BLaER1 treated with 17β-estradiol and CSF1 and Interleukin-3, amounts not matched to agents 10 nM and 100 nM (cell line): Measurements from ENCODE around the gene TMEM127.

Experiments used
- H3K27ac ChIP-seq, 11 experiments: shearing (Covaris generic); formaldehyde crosslinking; 2 replicates each; pipeline ENCODE4 v1.8.1; 2022
- H3K27me3 ChIP-seq, 11 experiments: shearing (Covaris generic); formaldehyde crosslinking; 2 replicates each; pipeline ENCODE4 v1.8.1; 2022
- H3K36me3 ChIP-seq, 11 experiments: shearing (Covaris generic); formaldehyde crosslinking; 2 replicates each; pipeline ENCODE4 v1.8.1; 2022
- H3K4me1 ChIP-seq, 10 experiments: shearing (Covaris generic); formaldehyde crosslinking; 2 replicates each; pipeline ENCODE4 v1.8.1; 2022
- H3K4me2 ChIP-seq, 11 experiments: shearing (Covaris generic); formaldehyde crosslinking; 2 replicates each; pipeline ENCODE4 v1.8.1; 2022
- H3K4me3 ChIP-seq, 10 experiments: shearing (Covaris generic); formaldehyde crosslinking; 2 replicates each; pipeline ENCODE4 v1.8.1; 2022
- H3K9ac ChIP-seq, 11 experiments: shearing (Covaris generic); formaldehyde crosslinking; 2 replicates each; pipeline ENCODE4 v1.8.1; 2022
- H3K9me3 ChIP-seq, 11 experiments: shearing (Covaris generic); formaldehyde crosslinking; replicated peaks in 1 of 11; 2 replicates each; pipeline ENCODE4 v1.8.1; 2022
- H4K20me1 ChIP-seq, 11 experiments: shearing (Covaris generic); formaldehyde crosslinking; 2 replicates each; pipeline ENCODE4 v1.8.1; 2022
- Cebpa-rat ChIP-seq, 11 experiments: shearing (Covaris generic); IDR thresholded peaks; 2 replicates each; pipeline ENCODE4 v1.8.1; 2022

TMEM127 gene

DNA sequence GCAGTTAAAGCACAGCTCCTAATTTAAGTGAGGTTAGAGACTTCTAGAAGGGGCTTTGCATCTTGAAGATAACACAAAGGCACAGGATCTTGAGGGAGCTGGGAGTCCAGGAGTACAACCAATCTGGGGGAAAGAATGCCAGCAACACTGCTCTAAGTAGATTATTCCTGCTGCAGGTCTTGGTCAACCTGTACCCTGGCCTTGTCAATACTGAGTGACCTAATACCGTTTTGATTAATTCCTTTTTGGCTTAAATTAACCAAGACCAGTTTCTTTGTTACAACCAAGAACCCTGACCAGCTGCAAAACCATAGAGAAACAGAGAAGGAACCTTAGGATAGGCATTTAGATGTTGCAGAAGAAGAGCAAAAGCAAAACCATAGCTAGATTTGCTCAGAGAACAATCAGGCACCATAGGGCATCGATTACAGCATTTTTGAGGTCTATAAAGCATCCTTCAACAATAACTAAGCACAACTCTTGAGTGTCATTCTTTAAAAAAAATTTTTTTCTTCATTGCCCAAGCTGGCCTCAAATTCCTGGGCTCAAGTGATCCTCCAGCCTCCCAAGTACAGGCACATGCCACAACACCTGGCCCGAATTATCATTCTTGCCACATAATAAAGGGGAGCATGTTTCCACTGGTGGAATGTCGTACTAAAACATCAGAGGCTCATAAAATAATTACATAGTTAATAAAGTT is 63.5 kb downstream of the TMEM127 start:
- no peak overlapping the region for H3K4me3 ChIP-seq
- H3K9ac ChIP-seq, result peak overlapping the region in 2 of 11 experiments; percentile 16 to 35; a peak in 1 of 22 replicates
- H3K4me2 ChIP-seq, result peak overlapping the region in 8 of 11 experiments; percentile 61 to 98 (median 94); a peak in 9 of 22 replicates

DNA sequence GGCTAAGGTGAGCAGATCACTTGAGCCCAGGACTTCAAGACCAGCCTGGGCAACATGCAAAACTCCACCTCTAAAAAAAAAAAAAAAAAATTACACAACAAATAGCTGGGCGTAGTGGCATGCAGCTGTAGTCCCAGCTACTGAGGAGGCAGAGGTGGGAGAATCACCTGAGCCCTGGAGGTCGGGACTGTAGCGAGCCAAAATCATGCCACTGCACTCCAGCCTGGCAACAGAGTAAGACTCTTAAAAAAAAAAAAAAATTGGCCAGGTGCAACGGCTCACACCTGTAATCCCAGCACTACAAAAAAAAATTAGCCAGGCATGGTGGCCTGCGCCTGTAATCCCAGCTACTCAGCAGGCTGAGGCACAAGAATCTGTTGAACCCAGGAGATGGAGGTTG is 64.5 kb downstream of the TMEM127 start:
- peaks cover 98 to 100% (median 100%) of the 10 kb centered on the region in 11 experiments; a peak in 21 of 22 replicates for H4K20me1 ChIP-seq
- H3K9me3 ChIP-seq, result no peaks in the 10 kb centered on the region
- H3K4me1 ChIP-seq, result peaks cover 43 to 90% (median 48%) of the 10 kb centered on the region in 10 experiments

More for the DNA sequence above, 63.5 kb downstream of the TMEM127 start:
- Histone ChIP-seq H3K27me3 (no peaks in the 10 kb centered on the region), H3K27ac (no peak overlapping the region), H3K36me3 (peaks cover 0 to 56% (median 27%) of the 10 kb centered on the region in 11 experiments; a peak in 14 of 22 replicates), H3K9me3 (no peaks in the 10 kb centered on the region), H3K4me1 (peaks cover 52 to 100% (median 56%) of the 10 kb centered on the region in 10 experiments), H4K20me1 (peaks cover 97 to 100% (median 100%) of the 10 kb centered on the region in 11 experiments; a peak in 21 of 22 replicates)
- TF ChIP-seq Cebpa-rat (IDR thresholded peaks at IDR 0.05), result no peak

DNA sequence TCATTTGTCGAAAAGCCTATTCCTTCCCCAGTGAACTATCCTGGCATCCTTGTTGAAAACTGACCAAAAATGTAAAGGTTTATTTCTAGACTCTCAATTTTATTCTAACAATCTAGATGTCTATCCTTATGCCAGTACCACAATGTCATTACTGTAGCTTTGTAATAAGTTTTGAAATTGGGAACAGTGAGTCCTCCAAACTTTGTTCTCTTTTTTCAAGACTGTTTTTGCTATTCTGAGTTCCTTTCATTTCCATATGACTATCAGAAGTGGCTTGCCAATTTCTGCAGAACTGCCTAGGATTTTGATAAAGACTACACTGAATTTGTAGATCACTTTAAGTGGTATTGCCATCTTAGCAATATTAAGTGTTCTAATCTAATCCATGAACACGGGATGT is 66.9 kb downstream of the TMEM127 start:
- Histone ChIP-seq H3K4me1 (peaks cover 19 to 66% (median 25%) of the 10 kb centered on the region in 10 experiments), H4K20me1 (peaks cover 96 to 100% (median 100%) of the 10 kb centered on the region in 11 experiments; a peak in 21 of 22 replicates), H3K4me2 (peak overlapping the region in 3 of 11 experiments; percentile 60 to 75 (median 70); a peak in 5 of 22 replicates), H3K4me3 (no peak overlapping the region), H3K9me3 (no peaks in the 10 kb centered on the region), H3K27me3 (no peaks in the 10 kb centered on the region), H3K27ac (0 out of 22 replicates have a peak overlapping the region, but pooled peaks of 1 of the 11 experiments have one; percentile 8), H3K9ac (no peak overlapping the region), H3K36me3 (peaks cover 16 to 86% (median 49%) of the 10 kb centered on the region in 11 experiments)
- TF ChIP-seq Cebpa-rat (IDR thresholded peaks at IDR 0.05), result no peak

More for the DNA sequence above, 64.5 kb downstream of the TMEM127 start:
- Histone ChIP-seq H3K4me3 (no peak overlapping the region), H3K9ac (peak overlapping the region in 1 of 11 experiments; percentile 45; a peak in 1 of 22 replicates), H3K27me3 (no peaks in the 10 kb centered on the region), H3K4me2 (peak overlapping the region in 2 of 11 experiments; percentile 4 to 17; a peak in 3 of 22 replicates), H3K36me3 (peaks cover 0 to 66% (median 28%) of the 10 kb centered on the region in 11 experiments; a peak in 15 of 22 replicates), H3K27ac (no peak overlapping the region)
- TF ChIP-seq Cebpa-rat (IDR thresholded peaks at IDR 0.05), result no peak
